GM23338 (cell line): ENCODE measurements around the gene TFPT. TPM values are rescaled to one million over a fixed set of nuclear protein-coding genes. Genes with fewer than 3 reads are reported as not detected.

Experiments used
- ETS1 ChIP-seq: IDR thresholded peaks from 2 replicates; pipeline ENCODE4 v1.6.1; 2016; ENCODE audit warnings: antibody characterized with exemption
- NANOG ChIP-seq: IDR thresholded peaks from 2 replicates; pipeline ENCODE4 v1.6.1; 2016; ENCODE audit warnings: antibody characterized with exemption, borderline replicate concordance
- POLR2AphosphoS5 ChIP-seq: IDR thresholded peaks from 2 replicates; pipeline ENCODE4 v1.6.1; 2016; ENCODE audit warnings: antibody characterized with exemption, low read depth
- STAT1 ChIP-seq: IDR thresholded peaks from one replicate; pipeline ENCODE4 v1.6.1; 2016; ENCODE audit warnings: antibody characterized with exemption; ENCODE audit not compliant: unreplicated experiment
- ZNF462 ChIP-seq: fragments of 250-450 bp; sonication (Bioruptor Pico); IDR thresholded peaks from 2 replicates; pipeline ENCODE4 v1.5.0; 2020; ENCODE audit warnings: mild to moderate bottlenecking, moderate library complexity
- polyA plus RNA-seq: library from polyadenylated mRNA; unstranded; fragments of >200 nt; fragmentation: Nextera tagmentation; extraction: Ambion mirVana; gene quantifications from 2 replicates; pipeline ENCODE4 v1.2.1, GENCODE V29; 2016
- total RNA-seq: library from RNA; depleted of rRNA; stranded (reverse); fragments of >200 nt; shearing (Covaris generic); gene quantifications from 2 replicates; pipeline ENCODE4 v1.2.3, GENCODE V29; 2014; rRNA removed

The TFPT gene
- total and polyA plus RNA-seq, 2 experiments from 2014 or later = 12.0 to 18.3 TPM

GRCh38 chr19:54062643-54063042 lies 52.8 kb downstream of the TFPT start (continued):
- TF ChIP-seq ZNF462 (no peak), STAT1 (no peak), ETS1 (no peak), NANOG (no peak), POLR2AphosphoS5 (no peak)

Other genes starting within 250 kb of the TFPT start
- 40.5 and 57.1 TPM in 2 replicates for gene MYADM, start 247.8 kb downstream of the TFPT start, total RNA-seq
- gene MYADM, start 247.8 kb downstream of the TFPT start, polyA plus RNA-seq = 43.6 and 49.9 TPM in 2 replicates
- gene PRKCG, start 233.5 kb downstream of the TFPT start, total RNA-seq = 11.1 and 15.9 TPM in 2 replicates
- 14.9 and 15.4 TPM in 2 replicates for gene PRKCG, start 233.5 kb downstream of the TFPT start, polyA plus RNA-seq
- 15.6 and 17.9 TPM in 2 replicates for gene CACNG7, start 206.4 kb downstream of the TFPT start, total RNA-seq
- 9.4 and 9.8 TPM in 2 replicates for gene CACNG7, start 206.4 kb downstream of the TFPT start, polyA plus RNA-seq
- gene CACNG8, start 152.7 kb downstream of the TFPT start, total RNA-seq = 3.1 and 3.9 TPM in 2 replicates
- gene CACNG8, start 152.7 kb downstream of the TFPT start, polyA plus RNA-seq = 2.2 TPM in 2 replicates
- gene CACNG6, start 124.0 kb downstream of the TFPT start, total RNA-seq = 0.23 and 0.38 TPM in 2 replicates
- gene CACNG6, start 124.0 kb downstream of the TFPT start, polyA plus RNA-seq = 1.5 and 1.8 TPM in 2 replicates
- gene VSTM1, start 51.8 kb downstream of the TFPT start, total RNA-seq = not detected in 2 replicates
- not detected in 2 replicates for gene VSTM1, start 51.8 kb downstream of the TFPT start, polyA plus RNA-seq
- gene TARM1, start 34.3 kb downstream of the TFPT start, total RNA-seq = not detected in 2 replicates
- gene TARM1, start 34.3 kb downstream of the TFPT start, polyA plus RNA-seq = not detected in 2 replicates
- gene OSCAR, start 14.9 kb downstream of the TFPT start, total RNA-seq = 0.31 TPM in 1 of 2 replicates, not detected in the other
- 1.6 and 2.6 TPM in 2 replicates for gene OSCAR, start 14.9 kb downstream of the TFPT start, polyA plus RNA-seq
- 27.6 and 28.4 TPM in 2 replicates for gene NDUFA3, start 12.8 kb downstream of the TFPT start, total RNA-seq
- 691 and 851 TPM in 2 replicates for gene NDUFA3, start 12.8 kb downstream of the TFPT start, polyA plus RNA-seq
- 79.3 and 83.3 TPM in 2 replicates for gene PRPF31, start 97 bp upstream of the TFPT start, total RNA-seq
- 86.3 and 94.2 TPM in 2 replicates for gene PRPF31, start 97 bp upstream of the TFPT start, polyA plus RNA-seq
- gene CNOT3, start 22.1 kb upstream of the TFPT start, total RNA-seq = 47.0 and 61.2 TPM in 2 replicates
- gene CNOT3, start 22.1 kb upstream of the TFPT start, polyA plus RNA-seq = 36.4 and 39.7 TPM in 2 replicates
- 4.7 TPM in 2 replicates for gene LENG1, start 44.1 kb upstream of the TFPT start, total RNA-seq
- gene LENG1, start 44.1 kb upstream of the TFPT start, polyA plus RNA-seq = 17.2 and 19.3 TPM in 2 replicates
- gene TMC4, start 57.5 kb upstream of the TFPT start, total RNA-seq = 0.58 and 2.3 TPM in 2 replicates
- 7.8 and 8.2 TPM in 2 replicates for gene TMC4, start 57.5 kb upstream of the TFPT start, polyA plus RNA-seq
- 140 and 184 TPM in 2 replicates for gene MBOAT7, start 73.9 kb upstream of the TFPT start, total RNA-seq
- gene MBOAT7, start 73.9 kb upstream of the TFPT start, polyA plus RNA-seq = 73.5 and 77.8 TPM in 2 replicates
- gene TSEN34, start 75.7 kb upstream of the TFPT start, total RNA-seq = 51.2 and 53.4 TPM in 2 replicates
- 33.0 and 36.6 TPM in 2 replicates for gene TSEN34, start 75.7 kb upstream of the TFPT start, polyA plus RNA-seq
- gene RPS9, start 85.2 kb upstream of the TFPT start, total RNA-seq = 1,754 and 2,101 TPM in 2 replicates
- 1,060 and 1,149 TPM in 2 replicates for gene RPS9, start 85.2 kb upstream of the TFPT start, polyA plus RNA-seq
- gene LILRB3, start 107.3 kb upstream of the TFPT start, total RNA-seq = not detected in 2 replicates
- gene LILRB3, start 107.3 kb upstream of the TFPT start, polyA plus RNA-seq = not detected in 2 replicates
- not detected in 2 replicates for gene LILRA6, start 127.1 kb upstream of the TFPT start, total RNA-seq
- not detected in 2 replicates for gene LILRA6, start 127.1 kb upstream of the TFPT start, polyA plus RNA-seq
- gene LILRB5, start 141.6 kb upstream of the TFPT start, total RNA-seq = not detected in 2 replicates
- not detected in 2 replicates for gene LILRB5, start 141.6 kb upstream of the TFPT start, polyA plus RNA-seq
- not detected in 2 replicates for gene LILRB2, start 165.5 kb upstream of the TFPT start, total RNA-seq
- gene LILRB2, start 165.5 kb upstream of the TFPT start, polyA plus RNA-seq = not detected in 2 replicates
- gene LILRA5, start 197.5 kb upstream of the TFPT start, total RNA-seq = not detected in 2 replicates
- gene LILRA5, start 197.5 kb upstream of the TFPT start, polyA plus RNA-seq = not detected in 2 replicates
- gene LILRA4, start 223.5 kb upstream of the TFPT start, total RNA-seq = not detected in 2 replicates
- gene LILRA4, start 223.5 kb upstream of the TFPT start, polyA plus RNA-seq = not detected in 2 replicates
- gene LAIR1, start 249.3 kb upstream of the TFPT start, total RNA-seq = 1.3 TPM in 1 of 2 replicates, not detected in the other
- 0.10 TPM in 2 replicates for gene LAIR1, start 249.3 kb upstream of the TFPT start, polyA plus RNA-seq